Activated CD4-positive, alpha-beta T cell treated with anti-CD3 and anti-CD28 coated beads, Interleukin-2, amount 10 ng/mL, durations not matched to agents 24 days and 14 days (primary cell): Measurements from ENCODE around the gene AK9. TPM values are rescaled to one million over a fixed set of nuclear protein-coding genes. Genes with fewer than 3 reads are reported as not detected.
A peak's percentile ranks its signal among the peaks of the same experiment; 100 is the strongest.

ENCODE experiments used
- DNase-seq: peaks from one replicate; pipeline ENCODE4 v3.0.0; 2022
- H3K27ac Mint-ChIP-seq: one replicate; pipeline ENCODE4 v1.8.0; 2022; ENCODE audit warnings: mild to moderate bottlenecking, mixed read lengths
- H3K27me3 Mint-ChIP-seq: one replicate; pipeline ENCODE4 v1.8.0; 2022; ENCODE audit warnings: mixed read lengths
- H3K36me3 Mint-ChIP-seq: one replicate; pipeline ENCODE4 v1.8.0; 2022; ENCODE audit warnings: low read depth, mild to moderate bottlenecking, mixed read lengths
- H3K4me1 Mint-ChIP-seq: one replicate; pipeline ENCODE4 v1.8.0; 2021; ENCODE audit warnings: mixed read lengths
- H3K4me3 Mint-ChIP-seq: one replicate; pipeline ENCODE4 v1.8.0; 2022; ENCODE audit warnings: mild to moderate bottlenecking, moderate library complexity, mixed read lengths
- H3K9me3 Mint-ChIP-seq: one replicate; pipeline ENCODE4 v1.8.0; 2021; ENCODE audit warnings: mixed read lengths
- intact Hi-C: fragments of 100-400 bp; cut with micrococcal nuclease; formaldehyde crosslinking; loops from one replicate; pipeline ENCODE4 v1.15.1; 2023
- total RNA-seq: library from RNA; stranded (reverse); gene quantifications from 2 replicates; pipeline ENCODE4 v1.2.3, GENCODE V29; 2022

Gene AK9
- total RNA-seq, 1 donor from 2014 or later = 2.1 TPM

GRCh38 chr6:109485266-109485935 is 205.6 kb downstream of the AK9 start:
- Mint-ChIP-seq H3K4me1 (peaks cover 26% of the 10 kb centered on the region), H3K9me3 (no peaks in the 10 kb centered on the region), H3K4me3 (no peak overlapping the region), H3K27me3 (peaks cover 3% of the 10 kb centered on the region), H3K27ac (no peak overlapping the region), H3K36me3 (peaks cover 19% of the 10 kb centered on the region)
- intact Hi-C loops = loop anchor here (10.0 kb wide), 3 partner anchors 699 to 1329 kb away; partner anchors contain the start of genes CDC40 and CDK19
- no peak for DNase-seq

GRCh38 chr6:109484122-109484521 is 206.9 kb downstream of the AK9 start:
- Mint-ChIP-seq H3K36me3 (peaks cover 28% of the 10 kb centered on the region), H3K27me3 (peaks cover 3% of the 10 kb centered on the region), H3K4me3 (peak overlapping the region; percentile 68), H3K9me3 (no peaks in the 10 kb centered on the region), H3K4me1 (peaks cover 31% of the 10 kb centered on the region), H3K27ac (no peak overlapping the region)
- intact Hi-C loops = loop anchor here (10.0 kb wide), 3 partner anchors 701 to 1331 kb away; partner anchors contain the start of genes CDC40 and CDK19
- no peak for DNase-seq

- intact Hi-C loops = loop anchor here (1.0 to 10.0 kb wide), 8 partner anchors 28 to 1331 kb away; partner anchors contain the start of genes AK9, CD164, CDC40 and CDK19
- peak; percentile 57 for DNase-seq
- Mint-ChIP-seq H3K9me3 (no peaks in the 10 kb centered on the region), H3K27me3 (peaks cover 3% of the 10 kb centered on the region), H3K36me3 (peaks cover 32% of the 10 kb centered on the region), H3K27ac (peak overlapping the region; percentile 17), H3K4me3 (peak overlapping the region; percentile 68), H3K4me1 (peaks cover 35% of the 10 kb centered on the region)
Observed at GRCh38 chr6:109483735-109484057, 207.3 kb downstream of the AK9 start.

- H3K27ac Mint-ChIP-seq = peak within 1 kb of the TSS; percentile 93
- intact Hi-C loops = loop anchor here (1.0 to 10.0 kb wide), 8 partner anchors 28 to 1332 kb away; partner anchors contain the start of genes AK9, CD164, CDC40 and CDK19
- H3K9me3 Mint-ChIP-seq = no peaks in the 10 kb centered on the region
- peaks cover 37% of the 10 kb centered on the region for H3K36me3 Mint-ChIP-seq
- peak within 1 kb of the TSS; percentile 97 for H3K4me3 Mint-ChIP-seq
- H3K4me1 Mint-ChIP-seq = peaks cover 41% of the 10 kb centered on the region
- peaks cover 3% of the 10 kb centered on the region for H3K27me3 Mint-ChIP-seq
- peak; percentile 97 for DNase-seq
Observed at GRCh38 chr6:109482905-109483734, 207.9 kb downstream of the AK9 start, which contains the start of gene ZBTB24. Gene ZBTB24, minus strand, starts transcription at chr6:109483219. Its CDS starts 1,193 bp downstream, at chr6:109482026.

- Mint-ChIP-seq H3K36me3 (peaks cover 54% of the 10 kb centered on the region), H3K9me3 (no peaks in the 10 kb centered on the region), H3K4me3 (peak overlapping the region; percentile 97), H3K27ac (peak overlapping the region; percentile 34), H3K4me1 (peaks cover 51% of the 10 kb centered on the region), H3K27me3 (no peaks in the 10 kb centered on the region)
- intact Hi-C loops = loop anchor here (10.0 kb wide), 3 partner anchors 704 to 1334 kb away; partner anchors contain the start of genes CDC40 and CDK19
- DNase-seq = peak; percentile 61
Observed at GRCh38 chr6:109480993-109481480, 210.0 kb downstream of the AK9 start.

GRCh38 chr6:109478841-109479624 is 212.0 kb downstream of the AK9 start:
- intact Hi-C loops = loop anchor here (1.0 to 5.0 kb wide), 2 partner anchors 21 to 38 kb away; no protein-coding TSS in a partner anchor
- DNase-seq = peak; percentile 78
- no peaks in the 10 kb centered on the region for H3K9me3 Mint-ChIP-seq
- peak overlapping the region; percentile 65 for H3K27ac Mint-ChIP-seq
- H3K36me3 Mint-ChIP-seq = peaks cover 68% of the 10 kb centered on the region
- peak overlapping the region; percentile 97 for H3K4me3 Mint-ChIP-seq
- H3K4me1 Mint-ChIP-seq = peaks cover 59% of the 10 kb centered on the region
- H3K27me3 Mint-ChIP-seq = no peaks in the 10 kb centered on the region

GRCh38 chr6:109478222-109478805 is 212.7 kb downstream of the AK9 start:
- H3K4me1 Mint-ChIP-seq = peaks cover 60% of the 10 kb centered on the region
- DNase-seq = no peak
- H3K9me3 Mint-ChIP-seq = no peaks in the 10 kb centered on the region
- peaks cover 75% of the 10 kb centered on the region for H3K36me3 Mint-ChIP-seq
- H3K27me3 Mint-ChIP-seq = no peaks in the 10 kb centered on the region
- peak overlapping the region; percentile 97 for H3K4me3 Mint-ChIP-seq
- intact Hi-C loops = loop anchor here (5.0 kb wide), 1 partner anchor 39 kb away; no protein-coding TSS in a partner anchor
- peak overlapping the region; percentile 65 for H3K27ac Mint-ChIP-seq

GRCh38 chr6:109477725-109478124 is 213.3 kb downstream of the AK9 start:
- intact Hi-C loops = loop anchor here (5.0 kb wide), 1 partner anchor 40 kb away; no protein-coding TSS in a partner anchor
- peak overlapping the region; percentile 88 for H3K27ac Mint-ChIP-seq
- DNase-seq = peak; percentile 61
- peaks cover 81% of the 10 kb centered on the region for H3K36me3 Mint-ChIP-seq
- peaks cover 66% of the 10 kb centered on the region for H3K4me1 Mint-ChIP-seq
- H3K9me3 Mint-ChIP-seq = no peaks in the 10 kb centered on the region
- no peaks in the 10 kb centered on the region for H3K27me3 Mint-ChIP-seq
- H3K4me3 Mint-ChIP-seq = peak overlapping the region; percentile 97

- H3K4me1 Mint-ChIP-seq = peaks cover 71% of the 10 kb centered on the region
- DNase-seq = no peak
- H3K27ac Mint-ChIP-seq = peak overlapping the region; percentile 88
Observed at GRCh38 chr6:109477184-109477583, 213.8 kb downstream of the AK9 start.

GRCh38 chr6:109475625-109476024 is 215.4 kb downstream of the AK9 start:
- Mint-ChIP-seq H3K4me3 (no peak overlapping the region), H3K9me3 (no peaks in the 10 kb centered on the region), H3K27me3 (no peaks in the 10 kb centered on the region), H3K4me1 (peaks cover 72% of the 10 kb centered on the region), H3K27ac (peak overlapping the region; percentile 76), H3K36me3 (peaks cover 84% of the 10 kb centered on the region)
- no peak for DNase-seq
- intact Hi-C loops = loop anchor here (5.0 kb wide), 1 partner anchor 42 kb away; no protein-coding TSS in a partner anchor

More at GRCh38 chr6:109477184-109477583, 213.8 kb downstream of the AK9 start:
- intact Hi-C loops = loop anchor here (5.0 kb wide), 1 partner anchor 40 kb away; no protein-coding TSS in a partner anchor
- peaks cover 84% of the 10 kb centered on the region for H3K36me3 Mint-ChIP-seq
- H3K27me3 Mint-ChIP-seq = no peaks in the 10 kb centered on the region
- no peaks in the 10 kb centered on the region for H3K9me3 Mint-ChIP-seq
- H3K4me3 Mint-ChIP-seq = peak overlapping the region; percentile 97

GRCh38 chr6:109474995-109475394 is 216.0 kb downstream of the AK9 start:
- H3K4me1 Mint-ChIP-seq = peaks cover 70% of the 10 kb centered on the region
- DNase-seq = no peak
- H3K9me3 Mint-ChIP-seq = no peaks in the 10 kb centered on the region
- peaks cover 85% of the 10 kb centered on the region for H3K36me3 Mint-ChIP-seq
- H3K27me3 Mint-ChIP-seq = no peaks in the 10 kb centered on the region
- peak overlapping the region; percentile 26 for H3K4me3 Mint-ChIP-seq
- peak overlapping the region; percentile 76 for H3K27ac Mint-ChIP-seq
- intact Hi-C loops = loop anchor here (5.0 kb wide), 1 partner anchor 42 kb away; no protein-coding TSS in a partner anchor

GRCh38 chr6:109473120-109473519 is 217.9 kb downstream of the AK9 start:
- peak overlapping the region; percentile 45 for H3K4me3 Mint-ChIP-seq
- H3K36me3 Mint-ChIP-seq = peaks cover 85% of the 10 kb centered on the region
- intact Hi-C loops = no loop called here
- peak overlapping the region; percentile 21 for H3K27ac Mint-ChIP-seq
- H3K4me1 Mint-ChIP-seq = peaks cover 65% of the 10 kb centered on the region
- no peaks in the 10 kb centered on the region for H3K27me3 Mint-ChIP-seq
- no peaks in the 10 kb centered on the region for H3K9me3 Mint-ChIP-seq
- no peak for DNase-seq
